GM12872 (cell line): Measurements from ENCODE around the gene BANK1.

ENCODE experiments used
- TF ChIP-seq, protein P1 (sequence below): IDR thresholded peaks from 3 replicates; pipeline ENCODE4 v1.5.1; 2011; ENCODE audit warnings: low read depth, mild to moderate bottlenecking, low read length, moderate library complexity; ENCODE audit not compliant: insufficient read depth

BANK1 gene

DNA sequence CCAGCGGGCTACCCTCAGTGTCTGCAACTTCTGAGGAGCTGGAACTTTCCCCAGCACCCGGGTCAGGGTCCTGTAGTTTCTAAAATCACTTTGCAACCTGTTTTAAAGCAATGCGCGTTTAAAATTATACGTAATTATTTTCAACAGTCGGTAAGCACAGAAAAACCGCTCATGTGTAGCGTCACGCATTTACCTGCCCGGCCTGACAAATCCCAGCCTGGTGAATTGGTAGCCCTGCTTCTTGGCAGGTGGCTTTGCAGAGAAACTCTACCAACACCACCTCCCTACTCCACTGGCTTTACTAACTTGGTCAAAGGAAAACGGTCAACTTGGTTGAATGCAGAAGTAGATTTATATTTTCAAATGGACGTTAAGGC, 640 bp downstream of the BANK1 start:
- TF ChIP-seq, protein P1, sequence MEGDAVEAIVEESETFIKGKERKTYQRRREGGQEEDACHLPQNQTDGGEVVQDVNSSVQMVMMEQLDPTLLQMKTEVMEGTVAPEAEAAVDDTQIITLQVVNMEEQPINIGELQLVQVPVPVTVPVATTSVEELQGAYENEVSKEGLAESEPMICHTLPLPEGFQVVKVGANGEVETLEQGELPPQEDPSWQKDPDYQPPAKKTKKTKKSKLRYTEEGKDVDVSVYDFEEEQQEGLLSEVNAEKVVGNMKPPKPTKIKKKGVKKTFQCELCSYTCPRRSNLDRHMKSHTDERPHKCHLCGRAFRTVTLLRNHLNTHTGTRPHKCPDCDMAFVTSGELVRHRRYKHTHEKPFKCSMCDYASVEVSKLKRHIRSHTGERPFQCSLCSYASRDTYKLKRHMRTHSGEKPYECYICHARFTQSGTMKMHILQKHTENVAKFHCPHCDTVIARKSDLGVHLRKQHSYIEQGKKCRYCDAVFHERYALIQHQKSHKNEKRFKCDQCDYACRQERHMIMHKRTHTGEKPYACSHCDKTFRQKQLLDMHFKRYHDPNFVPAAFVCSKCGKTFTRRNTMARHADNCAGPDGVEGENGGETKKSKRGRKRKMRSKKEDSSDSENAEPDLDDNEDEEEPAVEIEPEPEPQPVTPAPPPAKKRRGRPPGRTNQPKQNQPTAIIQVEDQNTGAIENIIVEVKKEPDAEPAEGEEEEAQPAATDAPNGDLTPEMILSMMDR: no peak

DNA sequence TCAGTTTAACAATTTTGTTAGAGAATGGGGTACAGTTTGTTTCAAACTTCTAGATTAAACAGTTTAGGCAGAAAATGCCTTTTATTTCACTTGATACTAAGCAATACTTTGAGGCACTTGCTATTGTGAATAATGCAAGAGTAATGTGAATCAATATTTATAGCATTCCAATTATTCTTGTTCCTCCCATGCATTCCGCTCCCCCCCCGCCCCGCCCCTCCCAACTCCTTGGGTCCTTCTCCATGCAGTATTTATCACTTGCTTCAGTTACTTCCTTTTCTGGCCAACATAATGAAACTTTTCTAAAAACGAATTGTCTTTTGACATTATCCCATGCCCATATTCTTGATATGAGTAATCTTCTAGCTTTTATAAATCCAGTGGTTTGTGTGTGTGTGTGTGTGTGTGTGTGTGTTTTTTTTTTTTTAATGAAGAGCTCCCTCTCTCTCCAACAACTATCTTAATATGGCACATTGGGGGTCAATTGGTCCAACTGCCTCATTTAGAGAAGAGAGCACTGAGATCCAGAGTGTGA, 1.6 kb downstream of the BANK1 start:
- TF ChIP-seq, protein P1: no peak

DNA sequence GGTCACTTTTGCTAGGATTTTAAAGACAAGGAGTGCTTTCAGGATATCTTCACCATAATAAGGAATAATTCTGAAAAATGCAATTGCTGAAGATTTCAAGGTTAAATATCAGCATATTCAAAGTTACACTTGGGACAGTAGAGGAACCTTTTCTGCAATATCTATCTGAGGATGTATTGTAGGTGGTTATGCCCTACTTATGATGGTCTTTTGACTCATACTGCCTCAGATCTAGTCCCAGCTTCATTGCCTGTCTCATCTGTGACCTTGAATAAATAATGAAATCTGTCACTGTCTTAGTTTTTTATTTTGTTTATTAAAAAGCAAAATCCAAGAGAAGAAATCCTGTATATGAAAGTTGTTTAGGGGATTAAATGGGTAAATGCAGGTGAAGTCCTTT, 2.9 kb downstream of the BANK1 start:
- TF ChIP-seq, protein P1: no peak

DNA sequence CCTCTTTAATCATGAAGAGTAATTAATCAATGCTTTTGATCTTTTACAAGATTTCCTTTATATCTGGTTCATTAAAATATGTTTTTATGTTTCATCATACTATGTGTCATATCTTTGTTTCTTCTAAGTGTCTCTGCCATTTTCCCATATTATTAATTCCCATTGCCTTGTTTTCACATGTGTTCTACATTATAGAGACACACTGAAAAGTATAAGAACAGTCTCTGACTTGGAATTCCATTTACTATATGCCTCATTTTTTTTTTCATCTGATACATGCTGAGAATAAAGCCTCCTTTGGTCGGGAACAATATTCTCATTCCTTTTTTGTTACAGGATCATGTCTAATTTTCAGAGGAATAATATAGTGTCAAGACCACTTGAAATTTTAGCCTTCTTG, 4.3 kb downstream of the BANK1 start:
- TF ChIP-seq, protein P1: no peak

DNA sequence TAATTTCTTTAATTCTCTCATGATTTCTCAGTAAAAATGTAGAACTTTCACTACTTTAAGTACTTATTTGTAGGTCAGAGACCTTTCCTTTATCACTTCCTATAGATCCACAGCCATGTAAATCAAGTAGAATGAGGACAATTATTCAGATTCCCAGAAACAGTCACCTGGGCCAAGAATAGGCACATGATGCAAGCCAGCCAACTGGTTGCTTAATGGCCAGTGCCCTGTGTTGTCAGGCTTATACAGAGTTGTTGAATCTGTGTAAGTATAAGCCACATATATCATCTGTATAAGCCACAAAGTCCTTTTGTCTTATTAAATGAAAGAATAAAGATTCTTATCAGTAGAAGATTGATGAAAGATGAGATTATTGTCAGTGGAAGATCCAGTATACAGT, 5.2 kb downstream of the BANK1 start:
- TF ChIP-seq, protein P1: no peak

DNA sequence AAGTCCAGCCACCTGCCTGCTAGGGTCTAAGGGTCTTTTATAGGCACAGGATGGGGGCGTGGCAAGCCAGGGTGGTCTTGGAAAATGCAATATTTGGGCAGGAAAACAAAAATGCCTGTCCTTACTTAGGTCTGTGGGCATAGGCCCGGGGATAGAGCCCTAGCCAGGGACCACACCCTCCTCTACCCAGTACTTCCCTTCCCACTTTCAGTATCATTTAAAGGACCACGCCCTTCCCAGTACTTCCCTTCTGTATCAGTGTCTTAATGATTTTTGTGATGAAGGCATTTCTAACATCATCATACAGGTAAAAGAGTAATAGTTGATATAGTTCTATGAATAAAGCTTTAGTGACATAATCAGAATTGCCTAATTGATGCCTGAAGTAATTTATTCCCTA, 11.4 kb downstream of the BANK1 start:
- TF ChIP-seq, protein P1: no peak

DNA sequence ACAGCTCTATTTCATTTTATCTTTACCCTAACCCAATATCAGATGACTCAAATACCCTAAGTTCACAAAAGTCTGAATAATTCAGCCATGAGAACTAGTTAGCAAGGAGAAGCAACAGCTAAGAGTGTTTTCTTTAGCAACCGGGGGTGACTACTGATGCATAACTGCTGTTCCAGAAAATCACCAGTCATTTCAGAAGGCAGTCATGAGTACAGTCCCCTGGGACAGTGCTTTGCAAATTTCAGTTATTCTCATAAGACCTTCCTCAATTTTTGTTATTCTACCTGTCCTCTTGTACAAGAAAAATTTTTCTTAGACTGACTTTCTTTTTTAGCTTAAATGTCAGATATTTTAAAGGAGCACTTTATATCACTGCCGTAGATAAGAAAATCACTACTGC, 16.4 kb downstream of the BANK1 start:
- TF ChIP-seq, protein P1: no peak
